ENCODE data around the gene AJM1.

DNA sequence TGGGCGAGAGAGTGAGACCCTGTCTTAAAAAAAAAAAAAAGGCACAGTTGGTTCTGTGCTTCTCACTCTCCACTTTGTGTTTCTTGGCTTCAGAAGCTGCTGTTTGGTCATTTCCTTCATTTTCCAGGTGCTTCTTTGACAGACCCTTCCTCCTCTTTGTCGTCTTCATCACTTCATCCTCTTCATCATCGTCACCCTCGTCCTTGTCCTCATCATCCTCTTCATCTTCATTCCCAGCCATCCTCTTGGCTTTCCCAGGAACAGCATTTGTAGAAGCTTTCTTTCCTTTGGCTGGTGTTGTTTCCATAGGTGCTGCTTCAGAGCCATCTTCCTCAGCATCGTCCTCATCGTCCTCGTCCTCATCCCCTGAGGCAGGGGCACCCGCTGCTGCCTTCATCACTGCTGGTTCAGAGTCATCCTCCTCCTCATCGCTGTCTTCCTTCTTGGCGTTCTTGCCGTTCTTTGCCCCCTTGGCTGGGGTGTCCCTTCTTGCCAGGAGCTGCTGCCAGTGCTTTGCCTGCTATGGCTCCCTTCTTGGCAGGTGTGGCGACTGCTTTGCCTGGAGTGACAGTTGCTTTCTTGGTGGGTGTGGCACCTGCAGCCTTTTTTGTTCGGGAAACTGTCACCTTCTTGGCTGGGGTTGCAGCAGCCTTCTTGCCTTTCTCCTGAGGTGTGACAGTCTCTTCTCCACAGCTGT, 27.4 kb upstream of the AJM1 start:
- TF ChIP-seq, protein P1, sequence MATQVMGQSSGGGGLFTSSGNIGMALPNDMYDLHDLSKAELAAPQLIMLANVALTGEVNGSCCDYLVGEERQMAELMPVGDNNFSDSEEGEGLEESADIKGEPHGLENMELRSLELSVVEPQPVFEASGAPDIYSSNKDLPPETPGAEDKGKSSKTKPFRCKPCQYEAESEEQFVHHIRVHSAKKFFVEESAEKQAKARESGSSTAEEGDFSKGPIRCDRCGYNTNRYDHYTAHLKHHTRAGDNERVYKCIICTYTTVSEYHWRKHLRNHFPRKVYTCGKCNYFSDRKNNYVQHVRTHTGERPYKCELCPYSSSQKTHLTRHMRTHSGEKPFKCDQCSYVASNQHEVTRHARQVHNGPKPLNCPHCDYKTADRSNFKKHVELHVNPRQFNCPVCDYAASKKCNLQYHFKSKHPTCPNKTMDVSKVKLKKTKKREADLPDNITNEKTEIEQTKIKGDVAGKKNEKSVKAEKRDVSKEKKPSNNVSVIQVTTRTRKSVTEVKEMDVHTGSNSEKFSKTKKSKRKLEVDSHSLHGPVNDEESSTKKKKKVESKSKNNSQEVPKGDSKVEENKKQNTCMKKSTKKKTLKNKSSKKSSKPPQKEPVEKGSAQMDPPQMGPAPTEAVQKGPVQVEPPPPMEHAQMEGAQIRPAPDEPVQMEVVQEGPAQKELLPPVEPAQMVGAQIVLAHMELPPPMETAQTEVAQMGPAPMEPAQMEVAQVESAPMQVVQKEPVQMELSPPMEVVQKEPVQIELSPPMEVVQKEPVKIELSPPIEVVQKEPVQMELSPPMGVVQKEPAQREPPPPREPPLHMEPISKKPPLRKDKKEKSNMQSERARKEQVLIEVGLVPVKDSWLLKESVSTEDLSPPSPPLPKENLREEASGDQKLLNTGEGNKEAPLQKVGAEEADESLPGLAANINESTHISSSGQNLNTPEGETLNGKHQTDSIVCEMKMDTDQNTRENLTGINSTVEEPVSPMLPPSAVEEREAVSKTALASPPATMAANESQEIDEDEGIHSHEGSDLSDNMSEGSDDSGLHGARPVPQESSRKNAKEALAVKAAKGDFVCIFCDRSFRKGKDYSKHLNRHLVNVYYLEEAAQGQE (IDR thresholded peaks at IDR 0.05; ENCODE audit: low read depth) = no peak
- TF ChIP-seq YY1 (IDR thresholded peaks at IDR 0.05; ENCODE audit: low read depth) (no peak), ZBTB7A (IDR thresholded peaks at IDR 0.05; ENCODE audit: low read depth) (no peak), TAF1 (IDR thresholded peaks at IDR 0.05; ENCODE audit: low read depth) (no peak), NFIC (IDR thresholded peaks at IDR 0.05) (no peak), CEBPB (IDR thresholded peaks at IDR 0.05) (no peak)
- TF ChIP-seq, protein P2, sequence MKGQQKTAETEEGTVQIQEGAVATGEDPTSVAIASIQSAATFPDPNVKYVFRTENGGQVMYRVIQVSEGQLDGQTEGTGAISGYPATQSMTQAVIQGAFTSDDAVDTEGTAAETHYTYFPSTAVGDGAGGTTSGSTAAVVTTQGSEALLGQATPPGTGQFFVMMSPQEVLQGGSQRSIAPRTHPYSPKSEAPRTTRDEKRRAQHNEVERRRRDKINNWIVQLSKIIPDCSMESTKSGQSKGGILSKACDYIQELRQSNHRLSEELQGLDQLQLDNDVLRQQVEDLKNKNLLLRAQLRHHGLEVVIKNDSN (IDR thresholded peaks at IDR 0.05) = no peak
